ENCODE measurements around the gene HELZ2. TPM values are rescaled to one million over a fixed set of nuclear protein-coding genes. Genes with fewer than 3 reads are reported as not detected.

The HELZ2 gene
- total and polyA plus RNA-seq, 2 experiments from 2014 or later, result 5.2 to 48.9 TPM

DNA sequence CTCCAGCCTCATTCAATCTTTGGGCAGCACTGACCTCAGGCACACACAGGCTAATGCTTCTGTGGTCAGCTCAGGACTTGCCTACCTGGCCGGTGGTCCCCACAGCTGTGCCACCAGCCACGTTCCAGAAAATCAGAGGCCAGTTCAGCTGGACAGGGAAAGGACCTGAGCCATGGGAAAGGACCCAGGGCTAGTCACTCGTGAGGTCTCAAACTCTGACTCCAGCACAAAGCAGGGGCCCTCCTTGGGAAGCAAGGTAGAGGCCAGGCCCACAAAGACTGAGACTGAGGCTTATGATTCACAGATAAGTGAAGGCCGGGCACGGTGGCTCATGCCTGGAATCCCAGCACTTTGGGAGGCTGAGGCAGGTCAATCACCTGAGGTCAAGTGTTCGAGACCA lies 22.4 kb upstream of the HELZ2 start:
- DNase-seq (ENCODE audit: low spot score) (no peak), ATAC-seq (no peak)
- Histone ChIP-seq H3K36me3 (ENCODE audit: insufficient read depth) (peaks cover 7% of the 10 kb centered on the region; the same call in 1 of the 2 replicates), H4K20me1 (replicated peaks; ENCODE audit: insufficient read depth) (peaks cover 3% of the 10 kb centered on the region; the same call in 1 of the 2 replicates), H3K27me3 (ENCODE audit: insufficient read depth) (no peaks in the 10 kb centered on the region), H3K9me2 (ENCODE audit: insufficient read depth) (no peaks in the 10 kb centered on the region), H3K27ac (ENCODE audit: low read depth) (no peak overlapping the region), H3K79me2 (replicated peaks; ENCODE audit: insufficient read depth) (no peaks in the 10 kb centered on the region), H3K4me3 (no peak overlapping the region), H3K4me1 (ENCODE audit: insufficient read depth) (no peaks in the 10 kb centered on the region), H3F3A (replicated peaks; ENCODE audit: low read depth) (no peaks in the 10 kb centered on the region), H3K4me2 (no peak overlapping the region), H2AFZ (no peak overlapping the region)
- Mint-ChIP-seq H3K27me3 (ENCODE audit: insufficient read depth, low read depth, poor library complexity) (peaks cover 3% of the 10 kb centered on the region), H3K27ac (no peak overlapping the region; the same call in 1 of the 2 replicates), H3K36me3 (ENCODE audit: low read depth) (peaks cover 18% of the 10 kb centered on the region), H3K4me3 (no peak overlapping the region), H3K4me1 (no peaks in the 10 kb centered on the region), H3K9me3 (no peaks in the 10 kb centered on the region)
- TF ChIP-seq ZNF114 (CRISPR knock-in tag; IDR thresholded peaks at IDR 0.05) (no peak), JUNB (IDR thresholded peaks at IDR 0.05; ENCODE audit: unreplicated experiment) (no peak), ZNF331 (CRISPR knock-in tag; IDR thresholded peaks at IDR 0.05; ENCODE audit: low read depth) (no peak), EZH2phosphoT487 (IDR thresholded peaks at IDR 0.05; ENCODE audit: unreplicated experiment) (no peak), STAT1 (IDR thresholded peaks at IDR 0.05; ENCODE audit: unreplicated experiment) (no peak), EZH2 (IDR thresholded peaks at IDR 0.05; ENCODE audit: low read depth, unreplicated experiment) (no peak)
- TF ChIP-seq, protein P1, sequence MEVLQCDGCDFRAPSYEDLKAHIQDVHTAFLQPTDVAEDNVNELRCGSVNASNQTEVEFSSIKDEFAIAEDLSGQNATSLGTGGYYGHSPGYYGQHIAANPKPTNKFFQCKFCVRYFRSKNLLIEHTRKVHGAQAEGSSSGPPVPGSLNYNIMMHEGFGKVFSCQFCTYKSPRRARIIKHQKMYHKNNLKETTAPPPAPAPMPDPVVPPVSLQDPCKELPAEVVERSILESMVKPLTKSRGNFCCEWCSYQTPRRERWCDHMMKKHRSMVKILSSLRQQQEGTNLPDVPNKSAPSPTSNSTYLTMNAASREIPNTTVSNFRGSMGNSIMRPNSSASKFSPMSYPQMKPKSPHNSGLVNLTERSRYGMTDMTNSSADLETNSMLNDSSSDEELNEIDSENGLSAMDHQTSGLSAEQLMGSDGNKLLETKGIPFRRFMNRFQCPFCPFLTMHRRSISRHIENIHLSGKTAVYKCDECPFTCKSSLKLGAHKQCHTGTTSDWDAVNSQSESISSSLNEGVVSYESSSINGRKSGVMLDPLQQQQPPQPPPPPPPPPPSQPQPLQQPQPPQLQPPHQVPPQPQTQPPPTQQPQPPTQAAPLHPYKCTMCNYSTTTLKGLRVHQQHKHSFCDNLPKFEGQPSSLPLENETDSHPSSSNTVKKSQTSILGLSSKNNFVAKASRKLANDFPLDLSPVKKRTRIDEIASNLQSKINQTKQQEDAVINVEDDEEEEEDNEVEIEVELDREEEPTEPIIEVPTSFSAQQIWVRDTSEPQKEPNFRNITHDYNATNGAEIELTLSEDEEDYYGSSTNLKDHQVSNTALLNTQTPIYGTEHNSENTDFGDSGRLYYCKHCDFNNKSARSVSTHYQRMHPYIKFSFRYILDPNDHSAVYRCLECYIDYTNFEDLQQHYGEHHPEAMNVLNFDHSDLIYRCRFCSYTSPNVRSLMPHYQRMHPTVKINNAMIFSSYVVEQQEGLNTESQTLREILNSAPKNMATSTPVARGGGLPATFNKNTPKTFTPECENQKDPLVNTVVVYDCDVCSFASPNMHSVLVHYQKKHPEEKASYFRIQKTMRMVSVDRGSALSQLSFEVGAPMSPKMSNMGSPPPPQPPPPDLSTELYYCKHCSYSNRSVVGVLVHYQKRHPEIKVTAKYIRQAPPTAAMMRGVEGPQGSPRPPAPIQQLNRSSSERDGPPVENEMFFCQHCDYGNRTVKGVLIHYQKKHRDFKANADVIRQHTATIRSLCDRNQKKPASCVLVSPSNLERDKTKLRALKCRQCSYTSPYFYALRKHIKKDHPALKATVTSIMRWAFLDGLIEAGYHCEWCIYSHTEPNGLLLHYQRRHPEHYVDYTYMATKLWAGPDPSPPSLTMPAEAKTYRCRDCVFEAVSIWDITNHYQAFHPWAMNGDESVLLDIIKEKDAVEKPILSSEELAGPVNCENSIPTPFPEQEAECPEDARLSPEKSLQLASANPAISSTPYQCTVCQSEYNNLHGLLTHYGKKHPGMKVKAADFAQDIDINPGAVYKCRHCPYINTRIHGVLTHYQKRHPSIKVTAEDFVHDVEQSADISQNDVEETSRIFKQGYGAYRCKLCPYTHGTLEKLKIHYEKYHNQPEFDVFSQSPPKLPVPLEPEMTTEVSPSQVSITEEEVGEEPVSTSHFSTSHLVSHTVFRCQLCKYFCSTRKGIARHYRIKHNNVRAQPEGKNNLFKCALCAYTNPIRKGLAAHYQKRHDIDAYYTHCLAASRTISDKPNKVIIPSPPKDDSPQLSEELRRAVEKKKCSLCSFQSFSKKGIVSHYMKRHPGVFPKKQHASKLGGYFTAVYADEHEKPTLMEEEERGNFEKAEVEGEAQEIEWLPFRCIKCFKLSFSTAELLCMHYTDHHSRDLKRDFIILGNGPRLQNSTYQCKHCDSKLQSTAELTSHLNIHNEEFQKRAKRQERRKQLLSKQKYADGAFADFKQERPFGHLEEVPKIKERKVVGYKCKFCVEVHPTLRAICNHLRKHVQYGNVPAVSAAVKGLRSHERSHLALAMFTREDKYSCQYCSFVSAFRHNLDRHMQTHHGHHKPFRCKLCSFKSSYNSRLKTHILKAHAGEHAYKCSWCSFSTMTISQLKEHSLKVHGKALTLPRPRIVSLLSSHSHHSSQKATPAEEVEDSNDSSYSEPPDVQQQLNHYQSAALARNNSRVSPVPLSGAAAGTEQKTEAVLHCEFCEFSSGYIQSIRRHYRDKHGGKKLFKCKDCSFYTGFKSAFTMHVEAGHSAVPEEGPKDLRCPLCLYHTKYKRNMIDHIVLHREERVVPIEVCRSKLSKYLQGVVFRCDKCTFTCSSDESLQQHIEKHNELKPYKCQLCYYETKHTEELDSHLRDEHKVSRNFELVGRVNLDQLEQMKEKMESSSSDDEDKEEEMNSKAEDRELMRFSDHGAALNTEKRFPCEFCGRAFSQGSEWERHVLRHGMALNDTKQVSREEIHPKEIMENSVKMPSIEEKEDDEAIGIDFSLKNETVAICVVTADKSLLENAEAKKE (CRISPR knock-in tag; IDR thresholded peaks at IDR 0.05), result no peak
- TF ChIP-seq, protein P2, sequence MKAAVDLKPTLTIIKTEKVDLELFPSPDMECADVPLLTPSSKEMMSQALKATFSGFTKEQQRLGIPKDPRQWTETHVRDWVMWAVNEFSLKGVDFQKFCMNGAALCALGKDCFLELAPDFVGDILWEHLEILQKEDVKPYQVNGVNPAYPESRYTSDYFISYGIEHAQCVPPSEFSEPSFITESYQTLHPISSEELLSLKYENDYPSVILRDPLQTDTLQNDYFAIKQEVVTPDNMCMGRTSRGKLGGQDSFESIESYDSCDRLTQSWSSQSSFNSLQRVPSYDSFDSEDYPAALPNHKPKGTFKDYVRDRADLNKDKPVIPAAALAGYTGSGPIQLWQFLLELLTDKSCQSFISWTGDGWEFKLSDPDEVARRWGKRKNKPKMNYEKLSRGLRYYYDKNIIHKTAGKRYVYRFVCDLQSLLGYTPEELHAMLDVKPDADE (IDR thresholded peaks at IDR 0.05), result no peak
- TF ChIP-seq, protein P3, sequence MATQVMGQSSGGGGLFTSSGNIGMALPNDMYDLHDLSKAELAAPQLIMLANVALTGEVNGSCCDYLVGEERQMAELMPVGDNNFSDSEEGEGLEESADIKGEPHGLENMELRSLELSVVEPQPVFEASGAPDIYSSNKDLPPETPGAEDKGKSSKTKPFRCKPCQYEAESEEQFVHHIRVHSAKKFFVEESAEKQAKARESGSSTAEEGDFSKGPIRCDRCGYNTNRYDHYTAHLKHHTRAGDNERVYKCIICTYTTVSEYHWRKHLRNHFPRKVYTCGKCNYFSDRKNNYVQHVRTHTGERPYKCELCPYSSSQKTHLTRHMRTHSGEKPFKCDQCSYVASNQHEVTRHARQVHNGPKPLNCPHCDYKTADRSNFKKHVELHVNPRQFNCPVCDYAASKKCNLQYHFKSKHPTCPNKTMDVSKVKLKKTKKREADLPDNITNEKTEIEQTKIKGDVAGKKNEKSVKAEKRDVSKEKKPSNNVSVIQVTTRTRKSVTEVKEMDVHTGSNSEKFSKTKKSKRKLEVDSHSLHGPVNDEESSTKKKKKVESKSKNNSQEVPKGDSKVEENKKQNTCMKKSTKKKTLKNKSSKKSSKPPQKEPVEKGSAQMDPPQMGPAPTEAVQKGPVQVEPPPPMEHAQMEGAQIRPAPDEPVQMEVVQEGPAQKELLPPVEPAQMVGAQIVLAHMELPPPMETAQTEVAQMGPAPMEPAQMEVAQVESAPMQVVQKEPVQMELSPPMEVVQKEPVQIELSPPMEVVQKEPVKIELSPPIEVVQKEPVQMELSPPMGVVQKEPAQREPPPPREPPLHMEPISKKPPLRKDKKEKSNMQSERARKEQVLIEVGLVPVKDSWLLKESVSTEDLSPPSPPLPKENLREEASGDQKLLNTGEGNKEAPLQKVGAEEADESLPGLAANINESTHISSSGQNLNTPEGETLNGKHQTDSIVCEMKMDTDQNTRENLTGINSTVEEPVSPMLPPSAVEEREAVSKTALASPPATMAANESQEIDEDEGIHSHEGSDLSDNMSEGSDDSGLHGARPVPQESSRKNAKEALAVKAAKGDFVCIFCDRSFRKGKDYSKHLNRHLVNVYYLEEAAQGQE (IDR thresholded peaks at IDR 0.05; ENCODE audit: unreplicated experiment), result no peak
- TF ChIP-seq, protein P4, sequence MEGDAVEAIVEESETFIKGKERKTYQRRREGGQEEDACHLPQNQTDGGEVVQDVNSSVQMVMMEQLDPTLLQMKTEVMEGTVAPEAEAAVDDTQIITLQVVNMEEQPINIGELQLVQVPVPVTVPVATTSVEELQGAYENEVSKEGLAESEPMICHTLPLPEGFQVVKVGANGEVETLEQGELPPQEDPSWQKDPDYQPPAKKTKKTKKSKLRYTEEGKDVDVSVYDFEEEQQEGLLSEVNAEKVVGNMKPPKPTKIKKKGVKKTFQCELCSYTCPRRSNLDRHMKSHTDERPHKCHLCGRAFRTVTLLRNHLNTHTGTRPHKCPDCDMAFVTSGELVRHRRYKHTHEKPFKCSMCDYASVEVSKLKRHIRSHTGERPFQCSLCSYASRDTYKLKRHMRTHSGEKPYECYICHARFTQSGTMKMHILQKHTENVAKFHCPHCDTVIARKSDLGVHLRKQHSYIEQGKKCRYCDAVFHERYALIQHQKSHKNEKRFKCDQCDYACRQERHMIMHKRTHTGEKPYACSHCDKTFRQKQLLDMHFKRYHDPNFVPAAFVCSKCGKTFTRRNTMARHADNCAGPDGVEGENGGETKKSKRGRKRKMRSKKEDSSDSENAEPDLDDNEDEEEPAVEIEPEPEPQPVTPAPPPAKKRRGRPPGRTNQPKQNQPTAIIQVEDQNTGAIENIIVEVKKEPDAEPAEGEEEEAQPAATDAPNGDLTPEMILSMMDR (conservative IDR thresholded peaks at IDR 0.05; ENCODE audit: low read depth in 2 of 2), result no peak
